Smooth muscle cell (in vitro differentiated cells): ENCODE results near the gene CRTAC1. TPM values are rescaled to one million over a fixed set of nuclear protein-coding genes. Genes with fewer than 3 reads are reported as not detected.

Source experiments
- DNase-seq: peaks from one replicate; lab custom pipeline; 2025; ENCODE audit not compliant: unreplicated experiment; lab: John Stamatoyannopoulos, UW
- H2AFZ ChIP-seq: fragments of 200-600 bp; sonication (generic); 2 replicates; pipeline ENCODE4 v1.6.0; 2016; ENCODE audit warnings: antibody characterized with exemption, low read depth, mild to moderate bottlenecking
- H3F3A ChIP-seq: fragments of 200-600 bp; sonication (generic); 2 replicates; pipeline ENCODE4 v1.6.0; 2017; ENCODE audit warnings: antibody characterized with exemption, low read depth
- H3K27ac ChIP-seq: fragments of 200-600 bp; sonication (generic); 2 replicates; pipeline ENCODE4 v1.5.1; 2016; ENCODE audit warnings: low read depth, mild to moderate bottlenecking
- H3K27me3 ChIP-seq: fragments of 200-600 bp; sonication (generic); 2 replicates; pipeline ENCODE4 v1.6.1; 2016; ENCODE audit warnings: low read depth, mild to moderate bottlenecking
- H3K36me3 ChIP-seq: fragments of 200-600 bp; sonication (generic); 2 replicates; pipeline ENCODE4 v1.5.1; 2016; ENCODE audit warnings: low read depth
- H3K4me1 ChIP-seq: fragments of 200-600 bp; sonication (generic); 2 replicates; pipeline ENCODE4 v1.5.1; 2016; ENCODE audit warnings: low read depth
- H3K4me2 ChIP-seq: fragments of 200-600 bp; sonication (generic); 2 replicates; pipeline ENCODE4 v1.6.0; 2016; ENCODE audit warnings: mild to moderate bottlenecking
- H3K4me3 ChIP-seq: fragments of 200-600 bp; sonication (generic); 2 replicates; pipeline ENCODE4 v1.5.1; 2016; ENCODE audit warnings: mild to moderate bottlenecking
- H3K79me2 ChIP-seq: fragments of 200-600 bp; sonication (generic); 2 replicates; pipeline ENCODE4 v1.6.0; 2016; ENCODE audit warnings: low read depth, mild to moderate bottlenecking
- H3K9ac ChIP-seq: fragments of 200-600 bp; sonication (generic); 2 replicates; pipeline ENCODE4 v1.6.0; 2016; ENCODE audit warnings: low read depth
- H3K9me3 ChIP-seq: fragments of 200-600 bp; sonication (generic); replicated peaks from 2 replicates; pipeline ENCODE4 v1.5.1; 2016; ENCODE audit warnings: low read depth
- H4K20me1 ChIP-seq: fragments of 200-600 bp; sonication (generic); 2 replicates; pipeline ENCODE4 v1.6.0; 2016; ENCODE audit warnings: low read depth
- CTCF ChIP-seq: fragments of 200-600 bp; sonication (generic); IDR thresholded peaks from 2 replicates; pipeline ENCODE4 v1.5.1; 2017; ENCODE audit warnings: borderline replicate concordance, mild to moderate bottlenecking, antibody characterized with exemption; ENCODE audit not compliant: insufficient read depth, poor library complexity, severe bottlenecking
- whole genome bisulfite sequencing: methylation state at CpG from one replicate; pipeline ENCODE4 v1.1.7; 2016; ENCODE audit warnings: low lambda C conversion rate; 5-methylcytosine and 5-hydroxymethylcytosine counted together
- polyA plus RNA-seq: library from polyadenylated mRNA; unstranded; fragments of >200 nt; fragmentation: Nextera tagmentation; extraction: Ambion mirVana; gene quantifications from 2 replicates; pipeline ENCODE4 v1.2.1, GENCODE V29; 2016
- total RNA-seq: library from RNA; depleted of rRNA; stranded (reverse); fragments of >200 nt; gene quantifications from 2 replicates; pipeline ENCODE4 v1.2.3, GENCODE V29; 2014

The CRTAC1 gene
- total and polyA plus RNA-seq, 2 experiments from 2014 or later, result 0.31 to 0.65 TPM

- no peaks in the 10 kb centered on the region for H3F3A ChIP-seq
- H3K79me2 ChIP-seq, result no peaks in the 10 kb centered on the region
- H3K9me3 ChIP-seq, result no peaks in the 10 kb centered on the region
- H2AFZ ChIP-seq, result no peak overlapping the region
- H3K36me3 ChIP-seq, result no peaks in the 10 kb centered on the region
- no peak overlapping the region for H3K27ac ChIP-seq
- peaks cover 31% of the 10 kb centered on the region for H3K27me3 ChIP-seq
- H3K4me2 ChIP-seq, result no peak overlapping the region
- no peaks in the 10 kb centered on the region for H4K20me1 ChIP-seq
- H3K9ac ChIP-seq, result no peak overlapping the region
- no peak for TF ChIP-seq CTCF
- H3K4me3 ChIP-seq, result no peak overlapping the region
- DNase-seq, result no peak
- WGBS, result 90% methylated on average over 10 of the region's 10 CpGs
- no peaks in the 10 kb centered on the region for H3K4me1 ChIP-seq
These were observed 163.1 kb downstream of the CRTAC1 start for GRCh38 chr10:97867220-97867800.

GRCh38 chr10:97866524-97867219 lies 163.7 kb downstream of the CRTAC1 start:
- Histone ChIP-seq H3K79me2 (no peaks in the 10 kb centered on the region), H3K27me3 (peaks cover 26% of the 10 kb centered on the region), H3K9ac (no peak overlapping the region), H4K20me1 (no peaks in the 10 kb centered on the region), H3F3A (no peaks in the 10 kb centered on the region), H3K9me3 (no peaks in the 10 kb centered on the region), H3K27ac (no peak overlapping the region), H3K4me1 (no peaks in the 10 kb centered on the region), H2AFZ (no peak overlapping the region), H3K4me3 (no peak overlapping the region), H3K4me2 (no peak overlapping the region), H3K36me3 (no peaks in the 10 kb centered on the region)
- DNase-seq, result no peak
- TF ChIP-seq CTCF, result no peak
- WGBS, result 94% methylated on average over 10 of the region's 10 CpGs

GRCh38 chr10:97865488-97865887 lies 164.9 kb downstream of the CRTAC1 start:
- Histone ChIP-seq H3F3A (no peaks in the 10 kb centered on the region), H3K36me3 (no peaks in the 10 kb centered on the region), H3K27me3 (peaks cover 14% of the 10 kb centered on the region), H2AFZ (no peak overlapping the region), H3K4me3 (no peak overlapping the region), H3K27ac (no peak overlapping the region), H3K9me3 (no peaks in the 10 kb centered on the region), H3K9ac (no peak overlapping the region), H3K4me2 (no peak overlapping the region), H4K20me1 (no peaks in the 10 kb centered on the region), H3K4me1 (no peaks in the 10 kb centered on the region), H3K79me2 (no peaks in the 10 kb centered on the region)
- no peak for TF ChIP-seq CTCF
- DNase-seq, result no peak
- WGBS, result 91% methylated on average over 8 of the region's 18 CpGs

GRCh38 chr10:97863808-97864207 lies 166.6 kb downstream of the CRTAC1 start:
- DNase-seq, result no peak
- peaks cover 13% of the 10 kb centered on the region for H3K27me3 ChIP-seq
- no peaks in the 10 kb centered on the region for H3K9me3 ChIP-seq
- no peaks in the 10 kb centered on the region for H3K36me3 ChIP-seq
- no peak overlapping the region for H3K4me2 ChIP-seq
- WGBS, result 91% methylated on average over 11 of the region's 11 CpGs
- H4K20me1 ChIP-seq, result no peaks in the 10 kb centered on the region
- H3K27ac ChIP-seq, result no peak overlapping the region
- H2AFZ ChIP-seq, result no peak overlapping the region
- no peak overlapping the region for H3K9ac ChIP-seq
- H3K4me3 ChIP-seq, result no peak overlapping the region
- H3F3A ChIP-seq, result no peaks in the 10 kb centered on the region
- no peak for TF ChIP-seq CTCF
- no peaks in the 10 kb centered on the region for H3K4me1 ChIP-seq
- no peaks in the 10 kb centered on the region for H3K79me2 ChIP-seq
